K562 (cell line): ENCODE data around the gene STX3. TPM values are rescaled to one million over a fixed set of nuclear protein-coding genes. Genes with fewer than 3 reads are reported as not detected.

Experiments used
- BRF2 ChIP-seq: IDR thresholded peaks from 3 replicates; pipeline ENCODE4 v1.6.1; 2011; ENCODE audit warnings: borderline replicate concordance, mild to moderate bottlenecking; ENCODE audit not compliant: insufficient read length, insufficient read depth
- CLOCK ChIP-seq: fragments of 250-450 bp; sonication (Bioruptor Pico); IDR thresholded peaks from 2 replicates; pipeline ENCODE4 v1.4.0; 2020; ENCODE audit warnings: mild to moderate bottlenecking, moderate library complexity, borderline replicate concordance
- CTBP1 ChIP-seq: fragments of 450-650 bp; IDR thresholded peaks from 2 replicates; pipeline ENCODE4 v1.6.1; 2016; ENCODE audit warnings: borderline replicate concordance
- HDAC3 ChIP-seq: fragments of 450-650 bp; IDR thresholded peaks from 2 replicates; pipeline ENCODE4 v1.6.1; 2018; ENCODE audit warnings: borderline replicate concordance, mild to moderate bottlenecking, moderate library complexity; ENCODE audit not compliant: partially characterized antibody
- HES1 ChIP-seq: fragments of 450-650 bp; IDR thresholded peaks from 2 replicates; pipeline ENCODE4 v1.6.1; 2016; ENCODE audit warnings: low read depth, mild to moderate bottlenecking, moderate library complexity
- HMBOX1 ChIP-seq: sonication (generic); IDR thresholded peaks from 2 replicates; pipeline ENCODE4 v1.6.1; 2016
- HSF4 ChIP-seq: fragments of 250-450 bp; sonication (Bioruptor Pico); IDR thresholded peaks from 2 replicates; pipeline ENCODE4 v2.1.2; 2022; ENCODE audit warnings: mild to moderate bottlenecking, moderate library complexity, borderline replicate concordance
- MAFG ChIP-seq: fragments of 450-650 bp; conservative IDR thresholded peaks from 2 replicates; pipeline ENCODE4 v1.6.1; 2016; ENCODE audit warnings: missing genetic modification characterization, missing compliant biosample characterization
- MBD2 ChIP-seq: sonication (generic); IDR thresholded peaks from 2 replicates; pipeline ENCODE4 v1.6.1; 2016; ENCODE audit warnings: low read depth, borderline replicate concordance
- MCM5 ChIP-seq: fragments of 450-650 bp; IDR thresholded peaks from 2 replicates; pipeline ENCODE4 v1.6.1; 2016; ENCODE audit warnings: low read depth
- MTA2 ChIP-seq: fragments of 450-650 bp; IDR thresholded peaks from 2 replicates; pipeline ENCODE4 v1.6.1; 2016; ENCODE audit warnings: low read depth
- NUFIP1 ChIP-seq: fragments of 450-650 bp; IDR thresholded peaks from 2 replicates; pipeline ENCODE4 v1.6.1; 2018; ENCODE audit not compliant: partially characterized antibody
- POLR2A ChIP-seq: fragments of 450-650 bp; conservative IDR thresholded peaks from 2 replicates; pipeline ENCODE4 v1.6.1; 2016
- TSC22D4 ChIP-seq: fragments of 450-650 bp; IDR thresholded peaks from 2 replicates; pipeline ENCODE4 v1.6.1; 2016; ENCODE audit warnings: missing genetic modification characterization, missing biosample characterization, control low read depth
- USF1 ChIP-seq: sonication (generic); formaldehyde crosslinking; IDR thresholded peaks from 2 replicates; pipeline ENCODE4 v1.9.0; 2022; ENCODE audit warnings: mild to moderate bottlenecking, missing genetic modification reagents
- ZBTB34 ChIP-seq: fragments of 250-450 bp; sonication (Bioruptor Pico); IDR thresholded peaks from 2 replicates; pipeline ENCODE4 v1.8.0; 2021; ENCODE audit warnings: mild to moderate bottlenecking, moderate library complexity
- ZFP36 ChIP-seq: fragments of 150-350 bp; IDR thresholded peaks from 2 replicates; pipeline ENCODE4 v1.6.1; 2018; ENCODE audit warnings: low read length, low read depth; ENCODE audit not compliant: partially characterized antibody
- ZKSCAN3 ChIP-seq: fragments of 250-450 bp; sonication (Bioruptor Pico); IDR thresholded peaks from 2 replicates; pipeline ENCODE4 v1.4.0; 2020
- ZNF23 ChIP-seq: fragments of 250-450 bp; sonication (Bioruptor Pico); IDR thresholded peaks from 2 replicates; pipeline ENCODE4 v1.4.0; 2020; ENCODE audit warnings: mild to moderate bottlenecking
- ZNF274 ChIP-seq: IDR thresholded peaks from 2 replicates; pipeline ENCODE4 v1.6.1; 2011; ENCODE audit warnings: low read depth, mild to moderate bottlenecking, low read length, moderate library complexity, borderline replicate concordance
- ZNF586 ChIP-seq: fragments of 450-650 bp; formaldehyde crosslinking; conservative IDR thresholded peaks from 2 replicates; pipeline ENCODE4 v1.4.0; 2020; ENCODE audit warnings: mild to moderate bottlenecking, moderate library complexity
- ZNF668 ChIP-seq: fragments of 250-450 bp; sonication (Bioruptor Pico); IDR thresholded peaks from 2 replicates; pipeline ENCODE4 v1.8.0; 2022; ENCODE audit warnings: mild to moderate bottlenecking, inconsistent platforms
- polyA plus RNA-seq, 8 experiments: library from polyadenylated mRNA; depleted of rRNA in 4 of 8; stranded (reverse) in 5 of 8; unstranded in 3 of 8; fragments of >200 nt; fragmentation: Nextera tagmentation in 2 of 8; fragmentation: Illumina TruSeq in 1 of 8; extraction: Ambion mirVana in 2 of 8; extraction: Trizol in 1 of 8; gene quantifications; 2 replicates each; pipeline versions ENCODE4 v1.2.1 to v1.2.3, GENCODE V29; 2011 to 2014; ENCODE audit warnings: inconsistent platforms in 1 of 8, missing spikeins in 1 of 8
- total RNA-seq, 7 experiments: library from RNA; depleted of rRNA in 6 of 7; stranded (reverse); fragments of >200 nt in 6 of 7; fragmentation: Illumina TruSeq in 2 of 7; extraction: Trizol in 2 of 7; gene quantifications; 2 replicates each; pipeline versions ENCODE4 v1.2.1 to v1.2.3, GENCODE V29; 2011 to 2021; ENCODE audit warnings: low replicate concordance in 1 of 7

Gene STX3
- total and polyA plus RNA-seq, 9 of the 15 experiments (the other 6 are each of a cell fraction or from before 2014, with no cell fraction given), result 12.0 to 91.6 (median 48.7) TPM

GRCh38 chr11:59706518-59707285 lies 48.5 kb upstream of the STX3 start (continued):
- TF ChIP-seq ZNF23 (CRISPR knock-in tag), result peak; percentile 64; the same call in 1 of the 2 replicates
- TF ChIP-seq ZBTB34, result no peak
- peak; percentile 91 for TF ChIP-seq HES1
- peak; percentile 57; the same call in 1 of the 2 replicates for TF ChIP-seq MAFG (tag)
- no peak for TF ChIP-seq USF1 (CRISPR knock-in tag)
- TF ChIP-seq BRF2, result no peak
- no peak for TF ChIP-seq ZNF668
- TF ChIP-seq CLOCK (CRISPR knock-in tag), result no peak
- peak; percentile 19 for TF ChIP-seq ZFP36
- no peak for TF ChIP-seq ZKSCAN3 (CRISPR knock-in tag)
- TF ChIP-seq NUFIP1, result no peak
- TF ChIP-seq POLR2A, result no peak
- peak; percentile 72; the same call in 1 of the 2 replicates for TF ChIP-seq MBD2
- TF ChIP-seq ZNF586 (CRISPR knock-in tag), result no peak
- peak; percentile 85 for TF ChIP-seq HMBOX1
- TF ChIP-seq ZNF274, result peak; percentile 64; the same call in 1 of the 2 replicates
- TF ChIP-seq CTBP1, result peak; percentile 84
- TF ChIP-seq MTA2, result peak; percentile 98
- TF ChIP-seq HSF4 (CRISPR knock-in tag), result no peak
- peak; percentile 93 for TF ChIP-seq HDAC3
- no peak for TF ChIP-seq TSC22D4 (tag)
- TF ChIP-seq MCM5, result no peak
